HL-60 (cell line): ENCODE data around the gene ARHGAP26.

Source experiments
- DNase-seq, 2 experiments: peaks; one replicate each; pipeline ENCODE4 v3.0.0-alpha.2; 2010 to 2020; ENCODE audit warnings: low read depth in 1 of 2, low spot score in 1 of 2
- H3K27ac ChIP-seq: fragments of 250-450 bp; sonication (Bioruptor Pico); replicated peaks from 2 replicates; pipeline ENCODE4 v1.5.1; 2020; ENCODE audit warnings: mild to moderate bottlenecking, moderate library complexity
- H3K27me3 ChIP-seq: fragments of 250-450 bp; sonication (Bioruptor Pico); 2 replicates; pipeline ENCODE4 v1.5.1; 2021; ENCODE audit warnings: mild to moderate bottlenecking, moderate library complexity; ENCODE audit not compliant: insufficient read depth, poor library complexity, severe bottlenecking
- H3K4me3 ChIP-seq: replicated peaks from 2 replicates; pipeline ENCODE4 v1.5.1; 2011; ENCODE audit warnings: mild to moderate bottlenecking, control low read depth, low read length; ENCODE audit not compliant: insufficient read depth
- CTCF ChIP-seq: IDR thresholded peaks from one replicate; pipeline ENCODE4 v1.5.1; 2011; ENCODE audit warnings: low read length, control low read depth, inconsistent platforms; ENCODE audit not compliant: insufficient read depth
- GABPA ChIP-seq: IDR thresholded peaks from 2 replicates; pipeline ENCODE4 v1.6.1; 2012; ENCODE audit warnings: low read depth
- POLR2AphosphoS5 ChIP-seq: IDR thresholded peaks from 2 replicates; pipeline ENCODE4 v1.6.1; 2012; ENCODE audit warnings: low read depth
- REST ChIP-seq: IDR thresholded peaks from 2 replicates; pipeline ENCODE4 v1.6.1; 2012; ENCODE audit warnings: low read depth; ENCODE audit not compliant: insufficient replicate concordance
- SPI1 ChIP-seq: IDR thresholded peaks from 2 replicates; pipeline ENCODE4 v1.6.1; 2012; ENCODE audit warnings: low read depth, mild to moderate bottlenecking, borderline replicate concordance

The ARHGAP26 gene

GRCh38 chr5:143068712-143069111 is 298.5 kb downstream of the ARHGAP26 start:
- DNase-seq: no peak
- TF ChIP-seq REST (no peak), CTCF (no peak), SPI1 (no peak), POLR2AphosphoS5 (no peak), GABPA (no peak)
- no peak overlapping the region for H3K4me3 ChIP-seq
- H3K27ac ChIP-seq: no peak overlapping the region
- H3K27me3 ChIP-seq: no peaks in the 10 kb centered on the region

- TF ChIP-seq REST (no peak), POLR2AphosphoS5 (no peak), CTCF (no peak), GABPA (no peak), SPI1 (no peak)
- Histone ChIP-seq H3K27me3 (no peaks in the 10 kb centered on the region), H3K27ac (no peak overlapping the region), H3K4me3 (no peak overlapping the region)
- DNase-seq: no peak
Measured at GRCh38 chr5:143071927-143072326, 301.8 kb downstream of the ARHGAP26 start.

GRCh38 chr5:143072734-143073133 is 302.6 kb downstream of the ARHGAP26 start:
- DNase-seq: no peak
- Histone ChIP-seq H3K4me3 (no peak overlapping the region), H3K27ac (no peak overlapping the region), H3K27me3 (no peaks in the 10 kb centered on the region)
- no peak for TF ChIP-seq REST
- no peak for TF ChIP-seq CTCF
